HG03442 (cell line): ENCODE results near the gene TMOD2.

Source experiments
- ATAC-seq: cut with Tn5 transposase; IDR thresholded peaks from one replicate; pipeline ENCODE4 v1.9.1; 2021; ENCODE audit warnings: mild to moderate bottlenecking, moderate library complexity; ENCODE audit not compliant: unreplicated experiment

Gene TMOD2

DNA sequence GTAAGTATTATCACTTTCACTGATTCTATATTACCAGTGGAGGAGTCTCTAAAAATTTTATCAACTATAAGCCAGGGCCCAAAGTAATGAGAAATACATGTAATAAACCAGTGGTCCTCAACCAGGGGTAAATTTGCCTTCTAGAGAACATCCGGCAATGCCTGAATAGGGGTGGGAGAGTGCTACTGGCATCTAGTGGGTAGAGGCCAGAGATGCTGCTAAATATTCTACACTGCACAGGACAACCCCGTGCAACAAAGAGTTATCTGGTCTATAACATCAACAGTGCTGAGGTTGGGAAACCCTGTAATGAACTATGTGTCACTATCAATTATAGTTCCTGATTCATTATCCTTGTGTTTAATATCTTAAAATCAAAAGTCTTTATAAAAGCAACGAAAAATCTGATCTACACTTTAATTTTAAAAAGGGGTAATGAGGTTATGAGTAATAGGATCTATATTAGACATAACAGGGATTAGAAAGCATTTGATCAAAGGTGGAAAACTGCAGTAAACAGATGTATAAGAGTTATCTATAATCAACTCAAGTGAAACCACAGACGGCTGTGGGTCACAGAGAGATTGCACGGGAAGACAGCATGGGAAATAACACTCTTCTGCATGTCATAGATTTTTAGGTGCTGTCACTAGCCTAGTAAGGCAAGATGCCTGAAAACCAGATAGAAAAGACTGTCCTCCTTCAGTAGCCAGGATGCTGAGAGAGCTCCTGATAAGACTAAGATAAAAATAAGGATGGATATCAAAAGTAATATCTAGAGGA, 16.0 kb upstream of the TMOD2 start:
- no peak for ATAC-seq

DNA sequence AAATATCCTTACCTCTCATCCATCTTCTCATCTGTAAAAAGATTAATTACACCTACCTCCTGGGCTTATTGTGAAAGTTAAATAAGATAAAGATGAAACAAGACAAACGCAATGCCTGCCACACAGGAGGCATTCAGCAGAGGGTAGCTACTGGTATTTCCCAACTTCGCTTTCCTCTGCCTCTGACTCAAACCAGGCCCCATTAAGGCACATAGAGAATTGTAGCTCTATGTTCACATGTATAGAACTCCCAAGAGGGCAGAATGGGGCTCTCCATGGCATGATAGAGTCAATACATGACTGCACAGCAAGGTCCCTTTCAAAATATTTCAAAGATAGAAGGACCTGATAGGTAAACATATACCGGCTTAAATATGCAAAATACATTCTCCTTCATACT, 15.3 kb upstream of the TMOD2 start:
- no peak for ATAC-seq

DNA sequence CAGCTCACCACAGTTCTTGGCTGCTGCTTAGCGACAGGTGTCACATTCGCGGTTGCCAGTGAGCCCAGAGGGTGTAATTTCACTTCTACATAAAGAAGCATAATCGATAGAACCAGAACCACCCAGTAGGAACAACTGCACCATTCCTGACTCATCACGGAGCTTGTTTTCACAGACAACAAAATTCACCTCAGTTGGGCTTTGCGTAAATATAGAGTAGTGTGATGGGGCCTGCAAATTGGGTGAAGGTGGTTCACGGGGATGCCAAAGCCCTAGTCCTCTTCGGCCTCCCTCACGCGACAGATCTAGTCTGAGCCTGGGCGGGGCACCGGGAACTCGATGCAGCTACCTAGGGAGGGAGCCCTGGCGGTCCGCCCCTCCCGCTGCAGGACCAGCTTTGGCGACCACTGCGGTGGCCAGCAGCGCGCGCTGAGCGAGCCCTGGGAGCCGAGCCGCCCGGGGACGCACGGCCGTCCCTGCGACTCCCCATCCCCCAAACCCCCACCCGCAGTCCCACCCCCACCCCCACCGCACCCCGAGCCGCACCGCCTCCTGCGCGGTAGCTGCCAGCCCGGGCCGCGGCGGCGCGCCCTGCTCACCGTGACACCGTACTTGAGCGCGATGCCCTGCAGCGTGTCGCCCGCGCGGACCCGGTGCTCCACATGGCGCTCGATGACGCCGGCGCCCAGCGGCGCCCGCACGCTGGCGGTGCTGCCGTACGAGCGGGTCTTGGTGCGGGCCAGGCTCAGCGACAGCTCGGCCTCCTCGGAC, 14.5 kb upstream of the TMOD2 start:
- ATAC-seq: peak; percentile 24

DNA sequence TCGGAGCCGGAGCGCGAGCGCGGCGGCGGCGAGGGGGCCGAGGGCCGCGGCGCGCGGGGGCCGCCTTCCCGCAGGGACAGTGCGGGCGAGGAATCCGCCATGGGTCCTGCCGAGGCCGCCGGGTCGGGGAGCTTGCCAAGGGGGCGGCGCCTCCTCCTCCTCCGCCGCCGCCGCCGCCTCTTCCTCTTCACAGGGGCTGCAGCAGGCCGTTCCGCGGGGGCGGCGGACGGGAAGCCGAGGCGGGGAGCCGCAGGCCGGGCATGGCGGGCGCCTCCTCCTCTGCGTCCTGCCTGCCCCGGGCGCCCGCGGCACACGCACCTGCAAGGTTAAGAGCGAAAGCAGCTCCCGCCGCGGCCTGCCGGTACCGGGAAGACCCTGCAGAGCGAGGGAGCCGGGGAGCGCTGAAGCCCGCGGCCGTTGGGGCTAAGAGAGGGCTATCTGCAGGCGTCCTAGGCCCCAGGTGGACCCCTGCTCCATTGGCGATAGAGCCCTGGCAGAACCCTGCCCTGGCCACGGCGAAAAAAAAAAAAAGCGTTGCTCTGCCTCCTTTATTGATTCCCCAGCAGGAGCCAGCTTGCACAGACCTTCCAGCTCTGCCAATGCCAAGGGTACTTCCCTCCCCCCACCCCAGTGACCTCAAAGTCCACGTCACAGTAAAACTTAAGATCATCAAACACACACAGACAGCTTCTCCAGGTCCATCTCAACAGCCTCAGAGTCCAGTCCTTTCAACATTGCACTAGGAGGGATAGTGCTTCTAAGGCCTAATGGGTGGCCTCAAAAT, 13.7 kb upstream of the TMOD2 start, which contains the start of gene LYSMD2:
Gene LYSMD2 (minus strand): TSS at position 134 of the 784 bp plus-strand sequence. CDS start 33 bp downstream, at position 101.
- peak; percentile 40 for ATAC-seq

DNA sequence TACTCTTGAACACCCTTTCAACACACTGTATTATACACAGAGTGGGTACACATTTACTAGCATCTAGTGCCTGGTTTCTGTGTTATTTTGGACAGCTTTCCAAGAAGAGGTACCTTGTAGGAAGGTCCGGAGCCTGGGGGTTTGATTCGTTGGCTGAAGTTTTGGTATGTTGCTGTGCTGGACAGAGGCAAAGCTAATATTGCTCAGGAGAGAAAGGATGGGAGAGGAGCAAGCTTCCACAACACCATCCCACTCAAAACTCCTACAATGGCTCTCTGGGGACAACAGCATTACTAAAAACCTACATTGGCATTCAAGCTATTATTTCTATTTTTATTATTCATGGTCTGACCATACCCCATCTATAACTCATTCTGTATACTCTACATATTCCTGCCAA, 12.8 kb upstream of the TMOD2 start:
- no peak for ATAC-seq

DNA sequence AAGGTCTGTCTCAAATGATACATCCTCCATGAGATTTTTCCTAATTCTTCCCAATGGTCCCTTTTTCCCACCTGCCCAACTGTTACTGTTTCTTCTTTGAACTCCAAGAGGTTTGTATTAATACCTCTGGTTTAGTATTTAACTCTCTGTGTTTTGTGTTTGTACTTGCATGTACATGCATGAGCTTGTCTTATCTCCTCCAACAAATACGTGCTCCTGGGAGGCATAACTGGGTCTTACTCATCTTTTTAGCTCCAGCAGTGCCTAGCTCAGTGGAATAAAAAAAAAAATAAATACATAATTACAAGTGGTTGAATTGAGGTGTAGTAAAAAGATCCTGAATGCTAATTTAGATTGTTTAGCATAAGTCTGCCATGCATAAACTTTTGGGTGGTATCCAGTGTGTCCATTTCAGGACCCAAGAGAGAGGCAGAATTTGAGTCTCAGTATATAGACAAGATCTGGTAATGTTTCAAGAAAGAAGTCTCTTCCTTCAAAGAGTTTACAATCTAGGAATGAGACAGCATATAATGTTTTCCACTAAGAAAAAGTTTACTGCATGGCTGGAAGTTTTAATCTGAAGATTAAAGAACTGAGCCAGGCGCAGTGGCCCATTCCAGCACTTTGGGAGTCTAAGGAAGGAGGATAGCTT, 12.2 kb upstream of the TMOD2 start:
- no peak for ATAC-seq

DNA sequence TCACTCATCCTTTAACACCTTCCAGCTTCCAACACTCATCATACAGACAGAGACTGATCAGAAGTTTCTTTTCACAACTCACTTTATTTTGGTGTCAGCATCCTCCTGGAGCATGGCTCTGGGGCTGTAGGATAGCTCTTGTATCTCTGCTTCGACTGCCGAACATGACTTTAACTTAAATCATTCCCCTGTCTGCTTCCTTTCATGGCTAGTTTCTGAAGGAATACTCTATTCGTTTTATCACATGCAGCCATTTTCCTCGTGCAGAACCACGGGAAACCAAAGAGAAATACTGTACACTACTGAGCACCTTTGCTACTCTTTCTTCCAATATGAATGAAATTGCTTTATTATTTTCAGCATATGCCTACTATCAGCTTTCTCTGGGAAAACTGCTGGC, 2.1 kb upstream of the TMOD2 start:
- ATAC-seq: no peak

DNA sequence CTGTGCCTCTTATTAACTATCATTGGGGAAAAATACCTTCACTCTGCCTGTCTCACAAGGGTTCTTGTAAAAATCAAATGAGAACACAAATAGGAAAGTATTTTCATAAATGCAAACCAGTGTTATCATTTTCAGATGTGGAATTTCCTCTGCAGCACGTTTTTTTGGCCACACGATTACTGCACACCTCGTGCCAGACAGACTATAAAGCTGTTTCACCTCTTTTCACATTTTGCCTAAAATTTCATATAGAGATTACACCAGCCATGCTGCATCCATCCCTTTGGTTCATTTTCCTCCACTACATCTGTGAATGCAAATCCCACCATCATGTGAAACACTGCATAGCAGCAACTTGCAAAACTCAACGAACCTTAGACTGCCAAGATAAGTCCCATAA, 1.2 kb upstream of the TMOD2 start:
- no peak for ATAC-seq

GRCh38 chr15:51751697-51752683, 593 bp downstream of the TMOD2 start:
- peak; percentile 34 for ATAC-seq

DNA sequence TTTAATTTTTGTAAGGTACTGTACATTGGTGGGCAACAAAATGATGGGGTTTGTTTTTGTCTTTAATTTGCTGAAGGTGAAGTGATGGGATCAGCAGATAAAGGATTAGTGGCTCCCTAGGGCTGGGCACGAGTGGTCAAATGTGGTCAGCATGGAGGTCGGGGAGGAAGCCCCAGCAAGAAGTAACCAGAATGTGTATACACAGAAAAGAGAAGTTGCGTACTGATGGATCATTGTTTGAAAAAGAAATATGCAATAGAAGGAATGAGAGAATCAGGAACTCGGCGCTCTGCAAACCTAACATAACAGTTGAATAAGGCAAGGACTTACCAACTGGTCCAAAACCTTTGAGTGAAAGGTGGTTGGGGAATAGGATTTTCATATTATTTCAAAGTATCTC, 1.5 kb downstream of the TMOD2 start:
- no peak for ATAC-seq

- ATAC-seq: no peak
Observed at GRCh38 chr15:51754267-51754666, 2.9 kb downstream of the TMOD2 start.

DNA sequence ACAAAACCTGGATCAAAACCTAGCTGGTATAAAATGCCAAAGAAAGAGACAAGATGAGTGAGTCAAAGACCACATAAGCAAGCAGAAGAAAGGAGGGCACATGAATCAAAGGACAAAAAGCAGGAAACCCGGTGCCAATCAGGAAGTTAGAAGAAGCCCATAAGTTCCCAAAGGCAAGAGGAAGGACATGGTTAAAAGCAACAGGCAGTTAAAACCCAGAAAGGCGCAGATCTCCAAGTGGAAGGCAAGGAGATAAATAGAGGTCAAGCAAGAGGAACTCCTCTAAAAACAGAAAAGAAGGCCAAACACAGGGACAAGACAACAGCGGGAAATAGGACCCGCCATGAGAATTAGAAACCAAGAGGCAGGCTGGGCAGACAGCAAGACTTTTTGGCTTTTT, 4.4 kb downstream of the TMOD2 start:
- no peak for ATAC-seq

DNA sequence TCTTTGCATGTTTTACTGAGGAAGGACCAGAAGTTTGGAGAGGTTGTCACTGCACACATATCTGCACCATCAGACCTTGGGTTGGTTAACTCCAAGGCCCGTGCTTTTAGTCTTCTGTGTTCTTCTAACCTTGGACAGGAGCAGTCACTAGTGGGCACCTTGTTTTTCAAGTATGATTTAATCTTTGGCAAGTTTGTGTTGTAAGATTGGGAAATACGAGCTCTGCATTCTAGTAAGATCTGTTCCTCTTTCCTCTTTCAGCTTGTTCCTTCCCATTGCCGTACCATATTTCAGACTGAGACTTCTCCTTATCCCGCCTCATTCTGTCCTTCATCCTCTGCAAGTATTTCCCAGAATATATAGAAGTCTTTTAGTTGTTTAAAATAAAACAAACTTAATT, 5.1 kb downstream of the TMOD2 start:
- ATAC-seq: no peak

GRCh38 chr15:51757450-51757849, 6.1 kb downstream of the TMOD2 start:
- ATAC-seq: no peak

DNA sequence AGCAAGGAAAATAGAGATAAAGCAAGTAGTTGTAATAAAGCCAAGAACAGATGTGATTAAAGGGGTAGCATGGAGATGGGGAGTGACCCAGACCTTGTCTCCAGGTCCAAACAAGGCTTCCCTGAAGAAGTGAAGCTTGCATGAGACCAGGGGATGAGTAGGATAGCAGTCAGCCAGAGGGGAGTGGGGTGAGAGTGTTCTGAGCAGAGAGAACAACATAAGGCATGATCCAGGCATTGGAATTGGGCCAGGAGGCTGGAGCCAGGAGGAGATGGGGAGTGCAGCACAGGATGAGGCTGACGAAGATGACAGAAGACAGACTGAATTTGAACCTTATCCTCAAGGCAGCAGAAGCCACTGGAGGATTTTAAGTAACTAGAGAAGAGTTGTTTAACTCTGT, 7.2 kb downstream of the TMOD2 start:
- ATAC-seq: no peak

DNA sequence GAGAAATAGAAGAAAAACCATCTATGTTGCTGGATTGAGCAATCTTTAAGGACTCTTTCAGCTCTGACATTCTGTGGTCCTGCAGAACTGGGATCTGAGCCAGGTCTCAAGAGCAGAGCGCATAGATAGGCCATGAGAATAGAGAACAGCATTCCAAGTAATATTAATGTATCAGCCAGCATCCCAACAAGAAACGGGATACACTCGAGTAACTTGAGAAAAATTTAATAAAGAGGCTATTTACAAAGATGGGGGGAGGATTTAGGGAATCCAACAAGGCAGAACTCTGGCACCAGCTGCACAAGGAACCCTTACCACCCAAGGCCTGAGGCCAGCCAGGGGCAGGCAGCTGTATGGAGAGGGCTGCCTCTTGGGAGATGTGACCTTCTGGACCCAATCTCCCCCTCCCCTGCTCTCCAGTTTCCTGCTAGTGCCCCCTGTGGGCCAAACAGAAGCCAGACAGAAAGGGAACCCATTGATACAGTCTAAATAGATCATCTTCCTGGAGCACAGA, 8.2 kb downstream of the TMOD2 start:
- no peak for ATAC-seq

- no peak for ATAC-seq
Observed at GRCh38 chr15:51760805-51761204, 9.4 kb downstream of the TMOD2 start.

DNA sequence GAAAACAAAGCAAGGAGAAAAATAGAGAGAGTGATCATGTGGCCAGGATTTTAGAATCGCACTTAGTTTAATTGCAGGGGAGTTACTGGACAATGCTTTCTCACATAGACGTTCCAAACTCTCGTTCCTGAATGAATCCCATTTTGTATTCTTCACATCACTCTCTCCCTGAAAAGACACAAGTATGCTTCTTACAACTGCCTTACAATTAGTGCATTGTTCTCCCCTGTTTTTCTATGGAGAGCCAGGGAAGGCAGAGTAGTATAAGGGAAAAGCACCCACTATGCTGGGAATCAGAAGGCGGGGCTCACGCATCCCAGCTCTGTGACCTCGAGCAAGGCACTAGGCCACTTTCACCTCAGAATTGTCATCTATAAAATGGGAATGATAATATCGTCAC, 14.4 kb downstream of the TMOD2 start:
- ATAC-seq: no peak

DNA sequence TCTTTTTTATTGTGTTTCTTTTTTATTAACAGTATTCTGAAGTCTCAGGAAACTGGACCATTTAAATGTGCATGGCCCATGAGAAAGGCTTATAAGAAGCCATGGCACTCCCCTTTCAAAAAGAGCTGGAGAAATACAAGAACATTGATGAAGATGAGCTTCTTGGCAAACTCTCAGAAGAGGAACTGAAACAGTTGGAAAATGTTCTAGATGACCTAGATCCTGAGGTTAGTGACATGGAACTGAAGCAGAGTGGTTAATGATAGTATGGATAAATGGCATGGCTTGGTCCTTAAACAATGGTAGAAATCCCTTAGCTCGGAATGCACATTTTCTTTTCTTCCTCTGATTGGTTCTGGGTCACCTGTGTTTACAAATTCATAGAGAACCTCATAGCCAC, 14.9 kb downstream of the TMOD2 start:
- no peak for ATAC-seq

DNA sequence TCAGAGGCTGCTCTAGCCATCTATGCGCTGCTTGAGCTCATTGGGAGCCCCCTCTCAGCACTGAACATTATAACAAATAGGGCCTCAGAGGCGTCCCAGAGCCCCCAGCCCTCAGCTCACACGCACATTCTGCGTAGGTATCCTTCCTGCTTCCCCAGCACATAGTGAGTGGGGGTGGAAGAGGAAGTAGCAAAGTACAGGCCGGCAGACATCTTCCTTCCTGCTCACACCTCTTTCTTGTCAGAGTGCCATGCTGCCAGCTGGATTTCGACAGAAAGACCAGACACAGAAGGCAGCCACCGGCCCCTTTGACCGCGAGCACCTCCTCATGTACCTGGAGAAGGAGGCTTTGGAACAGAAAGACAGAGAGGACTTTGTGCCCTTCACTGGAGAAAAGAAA, 16.6 kb downstream of the TMOD2 start:
- no peak for ATAC-seq
